A549 (cell line): ENCODE results near the gene USP36. TPM values are rescaled to one million over a fixed set of nuclear protein-coding genes. Genes with fewer than 3 reads are reported as not detected.
A peak's percentile ranks its signal among the peaks of the same experiment; 100 is the strongest.

Source experiments
- ATAC-seq, 2 experiments: fragments of 200-7000 bp in 1 of 2; fragments of >200 bp in 1 of 2; cut with Nextera tagmentation in 1 of 2; cut with Tn5 transposase in 1 of 2; 3 replicates each; pipeline versions ENCODE4 v1.8.0 to v1.9.1; 2018 to 2020; ENCODE audit warnings: mild to moderate bottlenecking in 1 of 2, moderate library complexity in 1 of 2
- CTCF ChIA-PET: fragments of 300-600 bp; sonication (Branson Sonifier 250); formaldehyde crosslinking; extraction: SDS; loops from one replicate; lab custom pipeline; 2021; ENCODE audit warnings: antibody characterized with exemption, inconsistent platforms; lab: Yijun Ruan, JAX
- POLR2A ChIA-PET: fragments of 350-600 bp; formaldehyde crosslinking; extraction: SDS; loops from one replicate; lab custom pipeline; 2021; ENCODE audit warnings: antibody characterized with exemption, inconsistent platforms; lab: Yijun Ruan, JAX
- DNase-seq, 2 experiments: peaks; one replicate each; pipeline versions ENCODE4 v3.0.0 to v3.0.0-alpha.2; 2011 to 2016; ENCODE audit warnings: low read depth in 1 of 2, low spot score in 1 of 2
- FAIRE-seq: peaks from 2 replicates; lab custom pipeline; 2011; peaks lifted over from hg19 to GRCh38; lab: Jason Lieb, UNC
- H3K27ac ChIP-seq, 2 experiments: fragments of >200 bp; sonication (Bioruptor Twin); formaldehyde crosslinking; 3 replicates each; pipeline ENCODE4 v1.5.1; 2016 to 2017
- H3K4me1 ChIP-seq: fragments of >200 bp; sonication (Bioruptor Twin); formaldehyde crosslinking; 3 replicates; pipeline ENCODE4 v1.6.1; 2016
- H3K4me2 ChIP-seq: fragments of >200 bp; sonication (Bioruptor Twin); formaldehyde crosslinking; 3 replicates; pipeline ENCODE4 v1.6.1; 2016
- H3K4me3 ChIP-seq: fragments of >200 bp; sonication (Bioruptor Twin); formaldehyde crosslinking; 3 replicates; pipeline ENCODE4 v1.5.1; 2016
- H3K9me3 ChIP-seq: fragments of >200 bp; sonication (Bioruptor Twin); formaldehyde crosslinking; 3 replicates; pipeline ENCODE4 v1.6.1; 2016
- BCL3 ChIP-seq: fragments of >200 bp; sonication (Bioruptor Twin); formaldehyde crosslinking; IDR thresholded peaks from 3 replicates; pipeline ENCODE4 v1.6.1; 2016
- CBX2 ChIP-seq: fragments of 200-600 bp; sonication (generic); IDR thresholded peaks from 2 replicates; pipeline ENCODE4 v1.6.1; 2016; ENCODE audit warnings: low read depth, mild to moderate bottlenecking, borderline replicate concordance
- CBX8 ChIP-seq: fragments of 200-600 bp; sonication (generic); IDR thresholded peaks from 2 replicates; pipeline ENCODE4 v1.6.1; 2016
- CHD4 ChIP-seq: fragments of 200-600 bp; sonication (generic); IDR thresholded peaks from 2 replicates; pipeline ENCODE4 v1.6.1; 2016; ENCODE audit warnings: antibody characterized with exemption, mild to moderate bottlenecking, borderline replicate concordance
- ELK1 ChIP-seq: fragments of 150-350 bp; IDR thresholded peaks from 2 replicates; pipeline ENCODE4 v1.6.1; 2014; ENCODE audit warnings: low read depth, mild to moderate bottlenecking, low read length
- EP300 ChIP-seq, 2 experiments: fragments of >200 bp; sonication (Bioruptor Twin); formaldehyde crosslinking; IDR thresholded peaks; 2 replicates in 1 of 2; 3 replicates in 1 of 2; pipeline ENCODE4 v1.6.1; 2016 to 2017
- ESRRA ChIP-seq: fragments of 150-350 bp; IDR thresholded peaks from 2 replicates; pipeline ENCODE4 v1.6.1; 2014; ENCODE audit warnings: mild to moderate bottlenecking, low read length, borderline replicate concordance
- FOSL2 ChIP-seq, 2 experiments: fragments of 450-650 bp in 1 of 2; fragments of >200 bp in 1 of 2; sonication (Bioruptor Twin) in 1 of 2; formaldehyde crosslinking; IDR thresholded peaks; 2 replicates each; pipeline versions ENCODE4 v1.5.0 to v1.6.1; 2016 to 2020; ENCODE audit warnings: mild to moderate bottlenecking in 1 of 2, moderate library complexity in 1 of 2
- HDAC2 ChIP-seq: fragments of 200-600 bp; sonication (generic); IDR thresholded peaks from 2 replicates; pipeline ENCODE4 v1.6.1; 2016
- HES2 ChIP-seq: fragments of >200 bp; sonication (Bioruptor Twin); formaldehyde crosslinking; IDR thresholded peaks from 2 replicates; pipeline ENCODE4 v1.6.1; 2016
- HOXA7 ChIP-seq: fragments of 250-450 bp; sonication (Bioruptor Pico); IDR thresholded peaks from 2 replicates; pipeline ENCODE4 v1.5.0; 2020; ENCODE audit warnings: mild to moderate bottlenecking, moderate library complexity
- HOXB13 ChIP-seq: fragments of 250-450 bp; sonication (Bioruptor Pico); IDR thresholded peaks from 2 replicates; pipeline ENCODE4 v1.5.0; 2020; ENCODE audit warnings: low read depth, mild to moderate bottlenecking, moderate library complexity
- KDM1A ChIP-seq: fragments of 200-600 bp; sonication (generic); IDR thresholded peaks from 2 replicates; pipeline ENCODE4 v1.6.1; 2016; ENCODE audit warnings: low read depth, mild to moderate bottlenecking
- MAFK ChIP-seq: fragments of 450-650 bp; IDR thresholded peaks from 2 replicates; pipeline ENCODE4 v1.6.1; 2014; ENCODE audit not compliant: partially characterized antibody
- PHF8 ChIP-seq: fragments of 200-600 bp; sonication (generic); IDR thresholded peaks from 2 replicates; pipeline ENCODE4 v1.6.1; 2016; ENCODE audit warnings: low read depth, mild to moderate bottlenecking, antibody characterized with exemption, moderate library complexity, borderline replicate concordance
- POLR2AphosphoS2 ChIP-seq: conservative IDR thresholded peaks from 2 replicates; pipeline ENCODE4 v1.6.1; 2012; ENCODE audit warnings: low read length, improper control_type of control experiment, inconsistent platforms
- RAD21 ChIP-seq, 2 experiments: fragments of >200 bp in 1 of 2; sonication (Bioruptor Twin) in 1 of 2; formaldehyde crosslinking in 1 of 2; IDR thresholded peaks in 1 of 2; conservative IDR thresholded peaks in 1 of 2; 2 replicates in 1 of 2; 3 replicates in 1 of 2; pipeline ENCODE4 v1.6.1; 2012 to 2018; ENCODE audit warnings: inconsistent platforms in 1 of 2
- RARB ChIP-seq: fragments of 250-450 bp; sonication (Bioruptor Pico); IDR thresholded peaks from 2 replicates; pipeline ENCODE4 v1.8.0; 2021; ENCODE audit warnings: mild to moderate bottlenecking, moderate library complexity
- SMC3 ChIP-seq: fragments of >200 bp; sonication (Bioruptor Twin); formaldehyde crosslinking; IDR thresholded peaks from 3 replicates; pipeline ENCODE4 v1.6.1; 2018; ENCODE audit warnings: inconsistent platforms
- TP53 ChIP-seq: fragments of 250-450 bp; sonication (Bioruptor Pico); IDR thresholded peaks from 2 replicates; pipeline ENCODE4 v1.5.0; 2021; ENCODE audit warnings: mild to moderate bottlenecking, moderate library complexity
- ZC3H11A ChIP-seq: fragments of 450-650 bp; IDR thresholded peaks from 2 replicates; pipeline ENCODE4 v1.6.1; 2014; ENCODE audit warnings: antibody characterized with exemption, mild to moderate bottlenecking
- WGBS: methylation state at CpG from one replicate; pipeline ENCODE4 v1.1.6; 2017; ENCODE audit errors: missing lambda C conversion rate; 5-methylcytosine and 5-hydroxymethylcytosine counted together
- polyA plus RNA-seq, 4 experiments: library from polyadenylated mRNA; depleted of rRNA in 3 of 4; stranded (reverse); fragments of >200 nt; fragmentation: RNase III in 1 of 4; extraction: RNeasy Plus Mini Kit Qiagen cat#74134 plus additional on column Dnase treatment in 1 of 4; gene quantifications; 2 replicates in 3 of 4; 3 replicates in 1 of 4; pipeline ENCODE4 v1.2.3, GENCODE V29; 2011 to 2017
- TF ChIP-seq, protein P1 (sequence below): fragments of 200-600 bp; sonication (generic); IDR thresholded peaks from 2 replicates; pipeline ENCODE4 v1.6.1; 2016; ENCODE audit warnings: antibody characterized with exemption, mild to moderate bottlenecking, moderate library complexity

USP36 gene
- polyA plus RNA-seq, 2 of the 4 experiments (the other 2 are of a cell fraction): 41.1 to 49.0 TPM

- no peak for FAIRE-seq
Observed at GRCh38 chr17:78774453-78774852, 66.2 kb downstream of the USP36 start.

GRCh38 chr17:78771758-78772382 is 68.7 kb downstream of the USP36 start:
- Histone ChIP-seq H3K27ac (no peak overlapping the region), H3K4me2 (no peak overlapping the region)
- POLR2A ChIA-PET: no interaction called here
- no peak for FAIRE-seq
- 91% methylated on average over 6 of the region's 6 CpGs for WGBS
- no peak for TF ChIP-seq HES2
- no peak for TF ChIP-seq ESRRA
- TF ChIP-seq PHF8: no peak
- no peak for TF ChIP-seq CBX2
- TF ChIP-seq CHD4: no peak
- no peak for TF ChIP-seq SMC3
- TF ChIP-seq, all 56 proteins: peak for 0
- no peak overlapping the region for H3K4me3 ChIP-seq
- ATAC-seq: no peak
- peaks cover 11% of the 10 kb centered on the region; the same call in 2 of the 3 replicates for H3K4me1 ChIP-seq
- no peaks in the 10 kb centered on the region for H3K9me3 ChIP-seq
- no peak for DNase-seq
- CTCF ChIA-PET: interaction anchor here (0.6 to 1.8 kb wide), 6 partner anchors 12 to 411 kb away, joined by 3 to 7 read pairs (median 3); no protein-coding TSS in a partner anchor

More at GRCh38 chr17:78774453-78774852, 66.2 kb downstream of the USP36 start:
- ATAC-seq (peak; percentile 48 to 56; a peak in 4 of 6 replicates), DNase-seq (no peak)
- 87% methylated on average over 2 of the region's 2 CpGs for WGBS
- H3K4me3 ChIP-seq: no peak overlapping the region
- ChIA-PET POLR2A (no interaction called here), CTCF (interaction anchor here (1.0 to 1.9 kb wide), 4 partner anchors 13 to 29 kb away, joined by 3 to 7 read pairs (median 3); no protein-coding TSS in a partner anchor)
- no peaks in the 10 kb centered on the region for H3K9me3 ChIP-seq
- H3K4me1 ChIP-seq: peaks cover 12% of the 10 kb centered on the region; the same call in 2 of the 3 replicates
- H3K27ac ChIP-seq: no peak overlapping the region
- no peak overlapping the region for H3K4me2 ChIP-seq
- TF ChIP-seq RARB (no peak), KDM1A (no peak), FOSL2 (IDR thresholded peaks at IDR 0.05) (no peak), FOSL2 (CRISPR knock-in tag; IDR thresholded peaks at IDR 0.05) (no peak), HOXA7 (CRISPR knock-in tag) (no peak), TP53 (CRISPR knock-in tag) (no peak), ELK1 (no peak), HES2 (no peak), EP300 (IDR thresholded peaks at IDR 0.05) (no peak), POLR2AphosphoS2 (no peak), BCL3 (no peak), HOXB13 (CRISPR knock-in tag) (no peak), CBX8 (no peak), HDAC2 (no peak), MAFK (no peak), RAD21 (conservative IDR thresholded peaks at IDR 0.05 in 1 of 2, IDR thresholded peaks at IDR 0.05 in 1 of 2) (no peak), ZC3H11A (no peak)
- TF ChIP-seq, protein P1, sequence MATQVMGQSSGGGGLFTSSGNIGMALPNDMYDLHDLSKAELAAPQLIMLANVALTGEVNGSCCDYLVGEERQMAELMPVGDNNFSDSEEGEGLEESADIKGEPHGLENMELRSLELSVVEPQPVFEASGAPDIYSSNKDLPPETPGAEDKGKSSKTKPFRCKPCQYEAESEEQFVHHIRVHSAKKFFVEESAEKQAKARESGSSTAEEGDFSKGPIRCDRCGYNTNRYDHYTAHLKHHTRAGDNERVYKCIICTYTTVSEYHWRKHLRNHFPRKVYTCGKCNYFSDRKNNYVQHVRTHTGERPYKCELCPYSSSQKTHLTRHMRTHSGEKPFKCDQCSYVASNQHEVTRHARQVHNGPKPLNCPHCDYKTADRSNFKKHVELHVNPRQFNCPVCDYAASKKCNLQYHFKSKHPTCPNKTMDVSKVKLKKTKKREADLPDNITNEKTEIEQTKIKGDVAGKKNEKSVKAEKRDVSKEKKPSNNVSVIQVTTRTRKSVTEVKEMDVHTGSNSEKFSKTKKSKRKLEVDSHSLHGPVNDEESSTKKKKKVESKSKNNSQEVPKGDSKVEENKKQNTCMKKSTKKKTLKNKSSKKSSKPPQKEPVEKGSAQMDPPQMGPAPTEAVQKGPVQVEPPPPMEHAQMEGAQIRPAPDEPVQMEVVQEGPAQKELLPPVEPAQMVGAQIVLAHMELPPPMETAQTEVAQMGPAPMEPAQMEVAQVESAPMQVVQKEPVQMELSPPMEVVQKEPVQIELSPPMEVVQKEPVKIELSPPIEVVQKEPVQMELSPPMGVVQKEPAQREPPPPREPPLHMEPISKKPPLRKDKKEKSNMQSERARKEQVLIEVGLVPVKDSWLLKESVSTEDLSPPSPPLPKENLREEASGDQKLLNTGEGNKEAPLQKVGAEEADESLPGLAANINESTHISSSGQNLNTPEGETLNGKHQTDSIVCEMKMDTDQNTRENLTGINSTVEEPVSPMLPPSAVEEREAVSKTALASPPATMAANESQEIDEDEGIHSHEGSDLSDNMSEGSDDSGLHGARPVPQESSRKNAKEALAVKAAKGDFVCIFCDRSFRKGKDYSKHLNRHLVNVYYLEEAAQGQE: no peak
